Renal cortex interstitium (tissue), 11 donors: ENCODE data around the gene NDUFA6. TPM values are rescaled to one million over a fixed set of nuclear protein-coding genes. Genes with fewer than 3 reads are reported as not detected.
"Not testable (repeated sequence)": the region's sequence is repeated elsewhere in the genome, so short reads cannot be mapped to it uniquely, and the experiment has no call there.

Experiments
- DNase-seq, 11 donors: peaks; one replicate each; pipeline ENCODE4 v3.0.0-alpha.2; 2013; ENCODE audit warnings: low read depth in 9 of 11, low spot score in 4 of 11; ENCODE audit errors: extremely low read depth in 1 of 11
- polyA plus RNA-seq, 3 donors: library from polyadenylated mRNA; unstranded; fragments of 120-200 nt; gene quantifications; one replicate each; pipeline ENCODE4 v1.2.1, GENCODE V29; 2013; ENCODE audit not compliant: insufficient read length in 3 of 3

The NDUFA6 gene
- polyA plus RNA-seq, 3 donors: 95.0 to 116 (median 115) TPM

- DNase-seq: not testable (repeated sequence)
Measured at GRCh38 chr22:42128776-42129694, 38.5 kb upstream of the NDUFA6 start.

DNA sequence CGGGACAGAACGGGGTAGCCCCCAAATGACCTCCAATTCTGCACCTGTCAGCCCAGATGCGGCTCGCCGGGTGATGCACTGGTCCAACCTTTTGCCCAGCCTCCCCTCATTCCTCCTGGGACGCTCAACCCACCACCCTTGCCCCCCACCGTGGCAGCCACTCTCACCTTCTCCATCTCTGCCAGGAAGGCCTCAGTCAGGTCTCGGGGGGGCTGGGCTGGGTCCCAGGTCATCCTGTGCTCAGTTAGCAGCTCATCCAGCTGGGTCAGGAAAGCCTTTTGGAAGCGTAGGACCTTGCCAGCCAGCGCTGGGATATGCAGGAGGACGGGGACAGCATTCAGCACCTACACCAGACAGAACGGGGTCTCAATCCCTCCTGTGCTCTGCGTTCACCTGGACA is 37.4 kb upstream of the NDUFA6 start:
- not testable (repeated sequence) for DNase-seq

- DNase-seq: no peak
Measured at GRCh38 chr22:42127606-42128005, 37.0 kb upstream of the NDUFA6 start.

- not testable (repeated sequence) for DNase-seq
Measured at GRCh38 chr22:42123529-42123928, 33.0 kb upstream of the NDUFA6 start.

DNA sequence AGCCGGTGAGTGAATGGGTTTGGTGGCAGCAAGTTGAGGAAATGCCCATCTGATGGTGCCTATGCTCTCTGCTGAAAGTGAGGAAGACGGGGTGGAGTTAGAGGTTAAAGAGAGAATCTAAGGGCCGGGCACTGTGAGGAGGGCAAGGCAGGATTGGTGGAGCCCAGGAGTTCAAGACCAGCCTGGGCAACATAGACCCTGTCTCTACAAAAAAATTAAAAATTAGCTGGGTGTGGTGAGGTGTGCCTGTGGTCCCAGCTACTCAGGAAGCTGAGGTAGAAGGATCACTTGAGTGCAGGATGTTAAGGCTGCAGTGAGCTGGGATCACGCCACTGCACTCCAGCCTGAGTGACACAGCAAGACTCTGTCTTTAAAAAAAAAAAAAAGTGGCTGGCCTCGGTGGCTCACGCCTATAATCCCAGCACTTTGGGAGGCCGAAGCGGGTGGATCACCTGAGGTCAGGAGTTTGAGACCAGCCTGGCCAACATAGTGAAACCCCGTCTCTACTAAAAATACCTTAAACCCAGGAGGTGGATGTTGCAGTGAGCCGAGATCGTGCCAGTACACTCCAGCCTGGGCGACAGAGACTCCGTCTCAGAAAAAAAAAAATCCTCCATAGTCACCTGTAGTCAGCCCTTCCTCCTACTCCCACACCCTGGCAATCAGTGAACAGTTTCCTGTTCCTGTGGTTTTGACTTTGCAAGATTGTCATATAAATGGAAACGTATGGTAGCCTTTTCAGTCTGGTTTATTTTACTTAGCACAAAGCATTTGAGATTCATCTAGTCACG is 29.9 kb upstream of the NDUFA6 start:
- DNase-seq: not testable (repeated sequence)

- no peak for DNase-seq
Measured at GRCh38 chr22:42116848-42117424, 26.4 kb upstream of the NDUFA6 start.

DNA sequence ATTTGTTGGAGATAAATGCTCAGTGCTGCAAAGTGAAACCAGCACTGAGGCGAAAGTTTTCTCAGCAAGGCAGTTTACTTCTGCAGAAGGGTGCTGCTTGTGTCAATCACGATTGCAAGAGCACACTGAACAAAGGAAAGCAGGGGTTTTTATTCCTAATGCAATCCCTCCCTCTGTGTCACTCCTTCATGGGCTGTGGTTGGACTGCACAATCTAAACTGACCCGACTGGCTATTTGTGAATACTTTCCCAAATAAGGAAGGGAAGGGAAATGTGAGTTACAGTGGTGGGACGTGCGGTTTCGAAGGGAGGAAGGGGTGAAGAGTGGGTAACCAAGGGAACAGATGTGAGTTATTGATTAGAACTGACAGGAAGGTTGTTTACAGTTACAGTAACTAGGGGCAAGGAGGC is 24.9 kb upstream of the NDUFA6 start:
- not testable (repeated sequence) for DNase-seq

- no peak for DNase-seq
Measured at GRCh38 chr22:42114721-42115120, 24.1 kb upstream of the NDUFA6 start.

- peak in 1 of 11 donors; percentile 13 for DNase-seq
Measured at GRCh38 chr22:42112793-42113192, 22.2 kb upstream of the NDUFA6 start.

GRCh38 chr22:42111798-42112197 is 21.2 kb upstream of the NDUFA6 start:
- DNase-seq: no peak

GRCh38 chr22:42108848-42109247 is 18.3 kb upstream of the NDUFA6 start:
- no peak for DNase-seq

DNA sequence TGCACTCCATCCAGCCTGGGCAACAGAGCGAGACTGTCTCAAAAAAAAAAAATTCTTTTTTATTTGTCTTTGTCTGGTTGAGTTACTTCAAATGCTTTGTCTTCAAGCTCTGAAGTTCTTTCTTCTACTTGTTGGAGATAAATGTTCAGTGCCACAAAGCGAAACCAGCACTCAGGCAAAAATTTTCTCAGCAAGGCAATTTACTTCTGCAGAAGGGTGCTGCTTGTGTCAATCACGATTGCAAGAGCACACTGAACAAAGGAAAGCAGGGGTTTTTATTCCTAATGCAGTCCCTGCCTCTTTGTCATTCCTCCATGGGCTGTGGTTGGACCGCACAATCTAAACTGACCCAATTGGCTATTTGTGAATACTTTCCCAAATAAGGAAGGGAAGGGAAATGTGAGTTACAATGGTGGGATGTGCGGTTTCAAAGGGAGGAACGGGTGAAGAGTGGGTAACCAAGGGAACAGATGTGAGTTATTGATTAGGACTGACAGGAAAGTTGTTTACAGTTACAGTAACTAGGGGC is 13.8 kb upstream of the NDUFA6 start:
- DNase-seq: not testable (repeated sequence)

GRCh38 chr22:42101199-42101598 is 10.6 kb upstream of the NDUFA6 start:
- no peak for DNase-seq

- DNase-seq: no peak
Measured at GRCh38 chr22:42091455-42091782, 847 bp upstream of the NDUFA6 start.

GRCh38 chr22:42086051-42086450 is 4.5 kb downstream of the NDUFA6 start:
- DNase-seq: no peak

DNA sequence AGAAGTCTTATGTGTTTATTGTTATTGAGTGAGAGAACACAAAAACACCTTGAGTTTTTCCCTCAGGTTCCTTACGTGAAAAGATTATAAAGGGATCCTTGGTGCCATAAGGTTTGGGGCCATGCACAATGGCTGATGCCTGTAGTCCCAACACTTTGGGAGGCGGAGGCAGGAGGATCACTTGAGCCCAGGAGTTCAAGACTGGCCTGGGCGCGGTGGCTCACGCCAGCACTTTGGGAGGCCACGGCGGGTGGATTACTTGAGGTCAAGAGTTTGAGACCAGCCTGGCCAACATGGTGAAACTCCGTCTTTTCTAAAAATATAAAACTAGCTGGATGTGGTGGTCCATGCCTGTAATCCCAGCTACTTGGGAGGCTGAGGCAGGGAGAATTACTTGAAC is 5.7 kb downstream of the NDUFA6 start:
- DNase-seq: no peak

- no peak for DNase-seq
Measured at GRCh38 chr22:42083119-42083518, 7.5 kb downstream of the NDUFA6 start.

GRCh38 chr22:42080287-42080686 is 10.3 kb downstream of the NDUFA6 start:
- DNase-seq: peak in 5 of 11 donors; percentile 27 to 47 (median 29)
